GM21367 (cell line): ENCODE results near the gene PCYOX1L.

ENCODE experiments used
- ATAC-seq: cut with Tn5 transposase; IDR thresholded peaks from one replicate; pipeline ENCODE4 v1.9.1; 2021; ENCODE audit not compliant: unreplicated experiment

PCYOX1L gene

DNA sequence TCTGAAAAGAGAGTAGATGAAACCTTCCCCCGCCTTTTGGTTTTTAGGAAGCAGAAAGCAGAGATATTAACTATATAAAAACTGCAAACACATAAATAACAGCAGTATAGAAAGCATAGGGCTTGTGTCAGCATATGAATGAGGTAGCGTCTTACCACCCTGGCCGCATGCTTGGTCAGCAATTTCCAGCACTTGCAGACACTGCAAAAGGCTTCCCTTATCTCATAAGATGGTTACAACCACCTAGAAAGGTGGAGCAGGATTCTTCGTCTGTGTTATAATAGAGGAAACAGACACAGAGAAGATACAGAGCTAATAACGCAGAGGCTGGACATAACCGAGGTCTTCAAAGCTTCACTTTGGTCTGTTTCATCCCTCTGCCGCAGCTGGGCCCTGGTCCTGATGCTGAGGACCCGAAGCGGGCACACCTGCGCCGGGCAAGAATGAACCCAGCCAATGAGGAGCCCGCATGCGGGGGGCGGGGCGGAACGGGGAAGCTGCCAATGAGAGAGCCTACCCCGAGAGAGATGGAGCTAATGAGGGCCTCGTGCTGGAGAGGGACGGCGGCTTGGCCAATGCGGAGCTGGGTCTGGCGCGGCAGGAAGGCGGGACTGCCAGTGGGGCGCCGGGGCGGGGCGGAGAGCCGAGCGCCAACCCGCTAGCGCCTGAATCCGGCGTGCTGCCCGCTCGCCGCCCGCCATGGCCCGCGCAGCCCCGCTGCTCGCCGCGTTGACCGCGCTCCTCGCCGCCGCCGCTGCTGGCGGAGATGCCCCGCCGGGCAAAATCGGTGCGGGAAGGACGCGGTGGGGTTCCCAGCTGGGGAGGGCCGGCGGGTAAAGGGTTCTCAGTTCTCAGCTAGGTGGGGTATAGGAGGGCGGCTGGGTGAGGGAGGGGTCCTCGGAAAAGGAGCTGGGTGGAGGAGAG lies at the start of gene PCYOX1L:
Gene PCYOX1L (plus strand): TSS at position 677 of the 924 bp plus-strand sequence. CDS start 23 bp downstream, at position 700.
- ATAC-seq = peak; percentile 99

DNA sequence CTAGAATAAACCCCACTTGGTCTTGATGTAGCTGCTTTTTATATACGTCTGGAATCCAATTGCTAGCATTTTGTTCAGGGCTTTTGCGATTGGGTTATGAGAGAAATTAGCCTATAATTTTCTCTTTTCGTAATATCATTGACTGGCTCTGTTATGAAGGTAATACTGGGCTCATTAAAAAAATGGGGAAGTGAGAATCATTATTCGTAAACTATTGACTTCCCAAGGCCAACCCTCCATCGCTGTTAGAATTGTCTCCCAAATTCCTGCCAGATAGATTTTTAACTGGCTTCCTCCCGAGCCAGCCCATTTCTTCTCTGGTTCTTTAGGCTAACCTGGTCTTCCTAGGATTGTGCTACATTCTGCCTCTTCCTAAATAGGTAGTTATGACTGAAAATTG lies 48.5 kb upstream of the PCYOX1L start:
- no peak for ATAC-seq

GRCh38 chr5:149310488-149310887 lies 47.4 kb upstream of the PCYOX1L start:
- no peak for ATAC-seq

DNA sequence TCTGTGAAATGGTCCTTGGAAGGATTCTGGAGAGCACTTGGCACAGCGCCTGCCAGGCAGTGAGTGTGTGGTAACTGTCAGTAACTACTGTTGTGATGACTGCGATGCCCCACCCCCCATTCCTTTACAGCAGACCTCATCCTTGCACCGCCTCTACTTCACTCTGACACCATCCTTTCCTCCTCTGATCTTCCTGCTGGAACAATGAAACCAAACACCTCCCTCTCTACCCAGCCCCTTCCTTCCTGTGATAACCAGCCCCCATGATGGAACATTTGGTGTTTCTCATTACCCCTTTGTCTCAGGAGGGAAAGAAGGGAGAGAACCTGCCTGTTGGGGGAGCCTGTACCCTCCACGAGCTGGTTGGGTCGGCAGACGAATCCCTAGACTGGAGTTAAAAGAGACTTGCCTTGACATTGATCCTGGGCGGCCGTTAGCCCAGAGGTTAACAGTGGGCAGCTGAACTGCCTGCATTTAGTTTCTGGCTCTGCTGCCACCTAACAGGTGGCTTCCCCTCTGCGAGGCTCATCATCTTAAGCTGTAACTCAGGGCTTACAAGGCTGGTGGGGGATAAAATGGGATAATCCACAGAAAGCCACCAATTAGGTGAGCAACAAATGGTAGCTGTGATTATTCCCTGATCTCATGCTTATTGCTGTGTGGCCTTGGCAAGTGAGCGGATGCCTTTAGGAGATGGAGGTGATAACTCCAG lies 46.7 kb upstream of the PCYOX1L start:
- no peak for ATAC-seq

- no peak for ATAC-seq
Measured at GRCh38 chr5:149313151-149313841, 44.5 kb upstream of the PCYOX1L start.

DNA sequence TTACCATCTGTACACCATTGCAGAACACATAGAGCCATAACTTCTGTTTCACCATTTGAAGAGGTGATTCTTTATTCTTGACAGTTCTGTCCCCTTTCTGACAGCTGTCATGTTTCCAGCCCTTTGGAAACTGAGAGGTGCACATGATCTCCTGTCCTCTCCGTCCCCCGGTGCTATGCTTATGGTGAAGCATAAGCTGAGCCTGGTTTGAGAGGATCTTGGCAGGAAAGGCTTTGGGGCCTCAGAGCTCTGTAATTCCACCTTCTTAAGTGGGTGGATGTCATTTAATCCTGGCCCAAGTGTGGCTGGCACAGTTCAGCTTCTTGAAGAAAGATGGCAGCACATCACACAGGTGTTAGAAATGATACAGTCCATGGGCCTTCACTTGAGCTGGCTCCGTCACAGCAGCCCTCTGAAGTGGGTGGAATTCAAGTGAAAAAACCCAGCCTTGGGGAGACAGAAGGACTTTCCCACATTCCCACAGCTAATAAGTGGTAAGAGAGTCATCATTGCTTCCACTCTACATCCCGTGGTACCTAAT lies 43.2 kb upstream of the PCYOX1L start:
- ATAC-seq = no peak

GRCh38 chr5:149315753-149316152 lies 42.1 kb upstream of the PCYOX1L start:
- no peak for ATAC-seq

GRCh38 chr5:149317281-149318048 lies 40.4 kb upstream of the PCYOX1L start:
- ATAC-seq = no peak

GRCh38 chr5:149319174-149319573 lies 38.7 kb upstream of the PCYOX1L start:
- ATAC-seq = no peak

DNA sequence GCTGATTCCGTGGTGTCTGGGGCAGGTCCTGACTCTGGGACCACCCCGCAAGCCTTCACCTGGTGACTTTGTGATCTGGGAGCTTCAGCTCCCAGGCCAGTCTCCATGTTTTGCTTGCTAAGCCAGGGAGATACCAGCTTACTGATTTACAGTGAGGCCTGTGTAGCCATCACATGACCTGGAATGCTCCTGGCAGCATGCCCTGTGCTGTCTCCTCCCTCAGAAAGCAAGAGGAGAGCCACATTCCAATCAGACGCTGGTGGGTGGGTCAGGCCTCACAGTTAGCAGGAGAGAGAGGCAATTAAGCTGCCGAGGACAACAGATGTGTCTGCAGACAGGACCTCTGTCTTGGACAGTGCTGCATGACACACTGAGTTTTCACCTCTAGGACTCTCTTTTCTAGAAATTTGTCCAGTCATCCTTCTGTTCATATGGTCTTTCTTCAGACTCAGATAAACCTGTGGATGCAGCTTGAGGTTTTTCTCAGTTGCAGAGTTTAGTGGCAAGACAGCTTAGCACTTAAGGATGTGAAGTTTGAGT lies 37.0 kb upstream of the PCYOX1L start:
- no peak for ATAC-seq

DNA sequence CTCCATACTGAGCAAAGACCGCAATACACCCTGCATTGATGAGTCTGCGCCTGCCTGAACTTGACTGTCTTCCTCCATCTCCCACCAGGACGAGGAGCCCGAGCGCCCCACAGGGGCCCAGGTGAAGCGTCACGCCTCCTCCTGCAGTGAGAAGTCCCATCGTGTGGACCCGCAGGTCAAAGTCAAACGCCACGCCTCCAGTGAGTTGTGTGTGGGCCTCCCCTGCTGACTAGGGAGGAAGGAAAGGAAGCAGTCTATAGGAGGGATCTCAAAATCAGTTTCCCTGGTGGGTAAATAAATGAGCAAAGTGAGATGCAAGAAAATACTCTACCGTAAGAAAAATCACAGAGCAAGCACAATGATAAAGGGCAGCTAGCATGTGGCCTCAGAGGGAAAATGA lies 35.3 kb upstream of the PCYOX1L start:
- ATAC-seq = no peak

DNA sequence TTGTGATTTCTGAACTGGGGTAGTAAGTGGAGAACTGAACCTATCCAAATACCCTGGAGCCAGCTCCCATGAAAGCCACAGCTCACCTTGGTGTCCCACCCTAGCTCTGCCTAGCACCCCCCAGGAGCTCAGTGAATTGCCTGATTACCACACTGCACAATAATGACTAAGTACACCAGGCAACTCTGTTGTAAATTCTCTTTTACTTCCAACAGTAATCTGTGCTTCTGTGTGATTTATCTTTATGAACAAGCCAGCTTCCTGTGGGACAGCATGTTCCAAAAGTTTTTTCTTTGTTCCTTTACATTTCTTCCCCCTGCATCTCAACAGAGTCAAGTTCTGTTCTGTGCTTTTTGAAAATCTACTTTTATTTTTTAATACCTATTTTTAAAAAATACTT lies 34.6 kb upstream of the PCYOX1L start:
- no peak for ATAC-seq

GRCh38 chr5:149323621-149324205 lies 34.1 kb upstream of the PCYOX1L start:
- ATAC-seq = no peak

DNA sequence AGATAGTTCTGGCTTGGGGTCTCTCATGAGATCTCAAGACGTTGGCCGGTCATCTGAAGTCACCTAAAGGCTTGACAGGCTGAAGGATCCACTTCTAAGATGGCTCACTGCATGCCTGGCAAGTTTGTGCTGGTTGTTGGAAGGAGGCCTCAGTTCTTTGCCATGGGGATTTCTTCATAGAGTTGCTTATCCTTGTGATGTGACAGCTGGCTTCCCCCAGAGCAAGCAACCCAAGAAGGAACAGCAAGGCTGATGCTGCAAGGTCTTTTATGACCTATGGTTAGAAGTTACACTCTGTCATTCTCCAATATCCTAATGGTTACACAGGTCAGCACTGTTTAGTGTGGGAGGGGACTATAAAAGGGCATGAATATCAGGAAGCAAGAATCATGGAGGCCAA lies 33.2 kb upstream of the PCYOX1L start:
- no peak for ATAC-seq

DNA sequence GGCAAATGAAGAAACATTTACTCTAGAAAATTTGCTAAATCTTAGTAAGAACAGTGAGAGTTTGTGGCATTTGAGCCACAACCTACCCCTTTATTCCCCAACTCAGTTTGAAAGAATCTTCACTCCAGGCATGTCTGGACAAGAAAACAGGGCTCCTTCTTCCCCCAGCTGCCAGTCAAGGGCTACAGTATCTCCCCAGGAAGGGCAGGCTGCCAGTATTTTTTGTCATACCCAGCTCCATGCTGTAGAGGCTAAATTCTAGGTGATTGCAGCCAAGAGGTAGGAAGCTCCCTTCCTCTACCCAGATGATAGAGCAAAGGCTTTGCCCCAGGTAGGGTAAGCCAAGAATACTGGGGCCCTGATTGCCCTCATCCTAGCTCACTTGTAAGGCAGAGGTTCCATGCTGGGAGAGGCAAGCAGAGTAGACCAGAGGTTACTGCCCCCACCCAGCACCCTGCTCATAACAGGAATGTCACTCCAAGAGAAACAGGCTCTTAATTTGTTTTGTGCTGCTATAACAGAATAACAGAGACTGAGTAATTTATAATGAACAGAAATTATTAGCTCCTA lies 32.6 kb upstream of the PCYOX1L start:
- no peak for ATAC-seq

DNA sequence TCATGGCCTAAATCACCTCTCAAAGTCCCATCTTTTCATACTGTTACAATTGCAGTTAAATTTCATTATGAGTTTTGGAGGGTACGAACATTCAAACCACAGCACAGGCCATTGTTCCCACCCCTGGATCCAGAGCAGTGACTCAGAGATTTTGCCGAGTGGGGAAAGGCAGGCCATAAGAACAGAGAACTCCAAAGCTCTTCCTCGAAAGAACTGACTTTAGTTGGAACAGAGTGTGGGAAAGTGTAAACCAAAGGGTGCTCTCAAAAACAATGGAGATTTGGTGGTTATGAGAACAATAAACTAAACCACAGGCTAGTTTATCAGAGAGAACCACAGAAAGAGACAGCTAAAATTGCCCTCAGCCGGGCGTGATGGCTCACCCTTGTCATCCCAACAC lies 32.0 kb upstream of the PCYOX1L start:
- no peak for ATAC-seq

GRCh38 chr5:149326611-149327010 lies 31.2 kb upstream of the PCYOX1L start:
- no peak for ATAC-seq

- no peak for ATAC-seq
Measured at GRCh38 chr5:149328177-149328576, 29.7 kb upstream of the PCYOX1L start.

GRCh38 chr5:149333711-149334443 lies 24.0 kb upstream of the PCYOX1L start:
- ATAC-seq = no peak
